HG02970 (cell line): ENCODE results near the gene ANKRD44.
"Not testable (repeated sequence)": the region's sequence is repeated elsewhere in the genome, so short reads cannot be mapped to it uniquely, and the experiment has no call there.

ENCODE experiments used
- ATAC-seq: cut with Tn5 transposase; IDR thresholded peaks from one replicate; pipeline ENCODE4 v1.9.1; 2021; ENCODE audit warnings: mild to moderate bottlenecking, moderate library complexity, moderate number of reproducible peaks; ENCODE audit not compliant: unreplicated experiment, low FRiP score

ANKRD44 gene

DNA sequence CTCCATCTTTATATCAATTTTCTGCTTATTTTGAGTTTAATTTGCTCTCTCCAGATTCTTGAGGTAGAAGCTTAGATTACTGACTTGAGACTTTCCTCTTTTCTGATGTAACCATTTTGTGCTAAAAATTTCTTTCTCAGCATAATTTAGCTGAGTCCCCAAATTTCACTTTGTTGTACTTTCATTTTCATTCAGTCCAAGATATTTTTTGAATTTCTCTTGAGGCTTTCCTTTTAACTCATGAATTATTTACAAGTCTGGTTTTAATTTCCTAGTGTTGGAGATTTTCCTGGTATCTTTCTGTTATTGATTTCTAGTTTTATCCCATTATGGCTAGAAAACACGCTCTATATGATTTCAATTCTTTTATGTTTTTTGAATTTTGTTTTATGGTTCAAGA, 239.4 kb downstream of the ANKRD44 start:
- no peak for ATAC-seq

- no peak for ATAC-seq
These were observed 240.6 kb downstream of the ANKRD44 start for GRCh38 chr2:197069958-197070357.

DNA sequence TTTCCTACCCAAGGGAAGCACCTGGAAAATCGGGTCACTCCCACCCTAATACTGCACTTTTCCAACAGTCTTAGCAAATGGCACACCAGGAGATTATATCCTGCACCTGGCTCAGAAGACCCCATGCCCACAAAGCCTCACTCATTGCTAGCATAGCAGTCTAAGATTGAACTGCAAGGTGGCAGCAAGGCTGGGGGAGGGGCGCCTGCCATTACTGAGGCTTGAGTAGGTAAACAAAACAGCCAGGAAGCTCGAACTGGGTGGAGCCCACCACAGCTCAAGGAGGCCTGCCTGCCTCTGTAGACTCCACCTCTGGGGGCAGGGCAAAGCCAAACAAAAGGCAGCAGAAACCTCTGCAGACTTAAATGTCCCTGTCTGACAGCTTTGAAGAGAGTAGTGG, 248.0 kb downstream of the ANKRD44 start:
- not testable (repeated sequence) for ATAC-seq

DNA sequence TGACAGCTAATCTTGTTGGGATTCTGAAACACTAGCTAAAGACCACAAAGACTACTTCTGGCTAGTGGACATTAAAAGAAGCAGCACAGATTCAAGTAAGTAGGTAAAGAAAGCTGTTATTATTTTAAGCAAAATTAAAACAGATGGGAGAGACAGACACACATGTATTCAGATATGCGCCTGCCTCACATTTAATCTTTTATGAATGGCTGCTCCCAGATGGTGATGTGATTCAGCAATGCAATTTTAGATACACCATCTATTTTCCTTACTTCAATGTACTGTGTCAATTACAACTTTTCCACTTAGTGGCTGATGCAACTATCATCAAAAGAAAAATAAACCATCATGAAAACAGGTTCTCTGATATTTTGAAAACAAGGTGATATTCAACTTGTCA, 251.1 kb downstream of the ANKRD44 start:
- no peak for ATAC-seq

- ATAC-seq: no peak
These were observed 251.7 kb downstream of the ANKRD44 start for GRCh38 chr2:197058777-197059300.

- ATAC-seq: no peak
These were observed 252.6 kb downstream of the ANKRD44 start for GRCh38 chr2:197057959-197058358.

GRCh38 chr2:197055045-197055444, 255.5 kb downstream of the ANKRD44 start:
- ATAC-seq: no peak

DNA sequence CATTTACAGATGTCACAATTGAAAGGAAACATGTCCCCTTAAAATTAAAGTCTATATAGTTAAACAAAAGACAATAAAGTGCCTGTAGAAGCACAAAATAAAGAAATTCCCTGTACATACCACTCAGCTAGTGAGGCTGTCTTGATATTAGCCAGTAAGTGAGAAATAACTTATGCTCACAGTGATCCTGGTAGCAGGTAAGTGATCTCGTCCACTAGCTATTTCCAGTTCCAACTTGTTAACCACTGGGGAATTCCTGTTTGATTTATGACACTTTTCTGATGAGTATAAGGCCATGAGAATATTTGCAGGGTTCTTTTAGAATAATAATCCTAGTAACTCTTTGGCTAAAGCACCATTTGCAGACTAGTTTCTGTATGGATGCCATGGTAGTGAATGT, 256.1 kb downstream of the ANKRD44 start:
- no peak for ATAC-seq

GRCh38 chr2:197052356-197052755, 258.2 kb downstream of the ANKRD44 start:
- no peak for ATAC-seq

DNA sequence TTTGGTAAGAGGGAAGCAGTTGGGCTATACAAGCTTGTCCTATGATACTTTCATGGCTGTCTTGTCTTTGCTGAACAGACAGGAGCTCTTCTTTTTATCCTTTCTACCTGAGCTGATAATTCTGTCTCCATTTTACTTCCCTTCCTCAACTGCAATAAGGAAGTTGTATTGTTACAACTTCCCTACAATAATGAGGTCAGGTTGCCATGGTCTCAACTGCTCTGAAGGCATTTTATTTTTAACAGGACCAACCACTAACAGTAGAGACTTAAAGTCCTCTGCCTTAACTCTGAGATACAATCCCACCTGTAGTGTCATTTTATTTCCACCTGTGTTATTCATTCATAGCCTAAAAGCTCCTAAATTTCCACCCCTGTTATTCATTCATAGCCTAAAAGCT, 265.5 kb downstream of the ANKRD44 start:
- no peak for ATAC-seq

DNA sequence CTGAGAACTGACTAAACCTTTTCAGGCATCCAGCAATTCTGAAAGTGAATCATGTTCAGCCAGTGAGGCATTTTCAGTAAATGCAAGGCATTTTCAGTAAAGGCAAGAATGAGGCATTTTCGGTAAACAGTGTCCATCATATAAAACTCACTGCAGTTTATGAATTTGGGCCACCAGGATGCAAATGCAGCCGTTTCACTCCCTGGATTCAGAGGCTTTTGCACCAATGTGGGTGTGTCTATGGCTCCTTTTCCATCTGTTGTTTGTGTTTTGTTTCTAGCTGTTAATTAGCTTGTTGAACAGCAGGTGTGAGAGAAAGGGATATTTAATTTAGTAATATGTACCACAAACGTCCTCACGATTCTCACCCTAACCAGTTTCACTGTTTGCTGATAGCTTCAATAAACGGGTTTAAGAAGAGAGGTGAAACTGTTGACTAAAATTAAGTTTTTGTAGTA, 267.8 kb downstream of the ANKRD44 start:
- no peak for ATAC-seq

GRCh38 chr2:197037863-197038398, 272.6 kb downstream of the ANKRD44 start:
- no peak for ATAC-seq

- ATAC-seq: no peak
These were observed 275.6 kb downstream of the ANKRD44 start for GRCh38 chr2:197035002-197035401.

GRCh38 chr2:197034292-197034691, 276.3 kb downstream of the ANKRD44 start:
- ATAC-seq: no peak

GRCh38 chr2:197033222-197033621, 277.4 kb downstream of the ANKRD44 start:
- ATAC-seq: no peak

GRCh38 chr2:197031803-197032202, 278.8 kb downstream of the ANKRD44 start:
- no peak for ATAC-seq

GRCh38 chr2:197030090-197030489, 280.5 kb downstream of the ANKRD44 start:
- ATAC-seq: no peak

DNA sequence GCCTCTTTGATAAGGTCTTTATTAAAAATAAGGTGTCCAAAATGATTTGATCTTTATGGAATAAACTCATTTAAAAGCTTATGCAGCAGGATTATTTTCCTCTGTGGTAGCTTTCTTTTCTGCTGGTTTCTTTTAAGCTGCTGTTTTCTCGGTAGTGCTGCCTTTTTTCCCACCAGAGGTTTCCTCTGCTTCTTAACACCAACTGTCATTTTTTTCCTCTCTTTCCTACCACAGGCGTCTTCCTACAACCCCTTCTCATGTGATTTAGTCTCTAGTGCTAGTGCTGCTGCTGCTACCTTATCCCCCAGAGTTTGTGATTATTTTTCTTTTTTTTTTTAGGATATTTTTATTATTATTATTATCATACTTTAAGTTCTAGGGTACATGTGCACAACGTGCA, 281.9 kb downstream of the ANKRD44 start:
- no peak for ATAC-seq

- no peak for ATAC-seq
These were observed 282.4 kb downstream of the ANKRD44 start for GRCh38 chr2:197028230-197028629.

DNA sequence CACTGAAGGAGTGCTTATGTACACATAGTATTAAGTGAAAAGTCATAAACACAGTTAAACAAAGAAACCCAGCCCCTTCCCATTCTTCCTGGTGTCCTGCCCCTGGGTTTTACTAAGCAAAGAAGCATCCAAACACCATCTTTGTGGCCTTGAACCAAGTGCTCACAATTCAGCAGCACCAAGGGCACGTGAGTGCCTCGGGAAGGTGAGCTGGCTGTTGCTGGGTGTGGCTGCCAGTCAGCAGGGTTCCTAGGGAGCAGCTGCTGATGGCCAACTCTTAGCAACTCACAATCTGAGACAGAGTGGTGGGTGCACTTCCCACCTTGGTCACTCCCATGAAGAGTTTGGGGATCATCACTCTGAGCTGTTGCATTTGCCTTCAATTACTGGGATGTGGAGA, 286.4 kb downstream of the ANKRD44 start:
- no peak for ATAC-seq

GRCh38 chr2:197020921-197021320, 289.7 kb downstream of the ANKRD44 start:
- ATAC-seq: not testable (repeated sequence)

GRCh38 chr2:197013098-197013497, 297.5 kb downstream of the ANKRD44 start:
- ATAC-seq: no peak
